H1 (cell line): ENCODE data around the gene KANSL1. TPM values are rescaled to one million over a fixed set of nuclear protein-coding genes. Genes with fewer than 3 reads are reported as not detected.

ENCODE experiments used
- CTCF ChIA-PET: fragments of 300-600 bp; sonication (Branson Sonifier 250); formaldehyde crosslinking; loops from one replicate; lab custom pipeline; 2021; ENCODE audit not compliant: partially characterized antibody; lab: Charles Lee
- POLR2A ChIA-PET: fragments of 300-600 bp; sonication (Branson Sonifier 250); formaldehyde crosslinking; loops from one replicate; lab custom pipeline; 2021; ENCODE audit warnings: inconsistent platforms; ENCODE audit not compliant: partially characterized antibody; lab: Charles Lee
- DNase-seq, 2 experiments: peaks; one replicate each; pipeline versions ENCODE4 v3.0.0 to v3.0.0-alpha.2; 2010 to 2022; ENCODE audit warnings: low spot score in 2 of 2, low read depth in 1 of 2, mixed read lengths in 1 of 2
- FAIRE-seq: peaks from 2 replicates; lab custom pipeline; 2011; peaks lifted over from hg19 to GRCh38; lab: Jason Lieb, UNC
- H2AFZ ChIP-seq: 2 replicates; pipeline ENCODE4 v1.8.1; 2012; ENCODE audit warnings: low read length, inconsistent platforms
- H2AK5ac ChIP-seq: 2 replicates; pipeline ENCODE4 v1.6.1; 2013; ENCODE audit warnings: low read depth, low read length
- H2BK120ac ChIP-seq: replicated peaks from 2 replicates; pipeline ENCODE3; 2013; ENCODE audit warnings: low read depth, low read length, inconsistent platforms
- H2BK12ac ChIP-seq: 2 replicates; pipeline ENCODE4 v1.6.1; 2013; ENCODE audit warnings: low read depth, low read length
- H2BK15ac ChIP-seq: 2 replicates; pipeline ENCODE4 v1.6.1; 2013; ENCODE audit warnings: low read length
- H2BK20ac ChIP-seq: 2 replicates; pipeline ENCODE4 v1.6.1; 2013; ENCODE audit warnings: low read length
- H2BK5ac ChIP-seq: 2 replicates; pipeline ENCODE4 v1.6.1; 2013; ENCODE audit warnings: low read depth, low read length
- H3K14ac ChIP-seq: 2 replicates; pipeline ENCODE4 v1.6.1; 2013; ENCODE audit warnings: inconsistent platforms; ENCODE audit not compliant: insufficient read length
- H3K18ac ChIP-seq: 2 replicates; pipeline ENCODE4 v1.6.1; 2013; ENCODE audit warnings: low read length; ENCODE audit errors: extremely low read depth
- H3K23ac ChIP-seq: 2 replicates; pipeline ENCODE4 v1.6.1; 2013; ENCODE audit warnings: inconsistent platforms; ENCODE audit not compliant: insufficient read length
- H3K23me2 ChIP-seq: 2 replicates; pipeline ENCODE4 v1.6.1; 2013; ENCODE audit warnings: low read depth, low read length
- H3K27ac ChIP-seq: 2 replicates; pipeline ENCODE4 v1.6.1; 2011; ENCODE audit warnings: low read depth, low read length, inconsistent platforms
- H3K27me3 ChIP-seq, 4 experiments: replicated peaks in 1 of 4; 1 replicate in 1 of 4; 2 replicates in 3 of 4; pipeline versions ENCODE4 v1.6.1 to v1.8.1; 2011 to 2013; ENCODE audit warnings: low read length in 3 of 4, mild to moderate bottlenecking in 3 of 4, inconsistent platforms in 2 of 4, mixed read lengths in 2 of 4, moderate library complexity in 1 of 4; ENCODE audit not compliant: control insufficient read depth in 3 of 4, insufficient read depth in 3 of 4; ENCODE audit errors: extremely low read depth in 1 of 4
- H3K36me3 ChIP-seq, 4 experiments: 2 replicates each; pipeline versions ENCODE4 v1.6.1 to v1.8.1; 2011 to 2013; ENCODE audit warnings: mild to moderate bottlenecking in 4 of 4, low read length in 3 of 4, moderate library complexity in 2 of 4, control low read depth in 1 of 4, inconsistent platforms in 1 of 4; ENCODE audit not compliant: insufficient read depth in 4 of 4, control insufficient read depth in 2 of 4
- H3K4ac ChIP-seq: replicated peaks from 2 replicates; pipeline ENCODE3; 2013; ENCODE audit warnings: low read length, low read depth, mixed read lengths, inconsistent platforms; ENCODE audit not compliant: insufficient read length
- H3K4me1 ChIP-seq, 4 experiments: replicated peaks in 1 of 4; 1 replicate in 1 of 4; 2 replicates in 3 of 4; pipeline versions ENCODE4 v1.6.1 to v1.8.1; 2011 to 2013; ENCODE audit warnings: low read length in 3 of 4, inconsistent platforms in 2 of 4, mixed read lengths in 1 of 4; ENCODE audit not compliant: insufficient read depth in 4 of 4, control insufficient read depth in 3 of 4
- H3K4me2 ChIP-seq, 2 experiments: 2 replicates each; pipeline versions ENCODE4 v1.6.1 to v1.8.1; 2011 to 2013; ENCODE audit warnings: low read depth in 2 of 2, low read length in 2 of 2, control low read depth in 1 of 2, inconsistent platforms in 1 of 2, mild to moderate bottlenecking in 1 of 2; ENCODE audit not compliant: insufficient read depth in 1 of 2
- H3K4me3 ChIP-seq, 4 experiments: fragments of 200-600, 300-600 bp in 1 of 4; sonication (generic), shearing (Covaris generic), sonication (Bioruptor Twin) in 1 of 4; 2 replicates each; pipeline versions ENCODE4 v1.5.1 to v1.8.1; 2011 to 2016; ENCODE audit warnings: low read length in 4 of 4, low read depth in 3 of 4, control low read depth in 2 of 4, inconsistent platforms in 2 of 4, mild to moderate bottlenecking in 2 of 4, mixed read lengths in 1 of 4, moderate library complexity in 1 of 4; ENCODE audit not compliant: insufficient read depth in 2 of 4; ENCODE audit errors: extremely low read depth in 1 of 4
- H3K56ac ChIP-seq: replicated peaks from 2 replicates; pipeline ENCODE3; 2013; ENCODE audit warnings: low read depth, mild to moderate bottlenecking, mixed read lengths, low read length, inconsistent platforms; ENCODE audit not compliant: insufficient read length
- H3K79me1 ChIP-seq: 2 replicates; pipeline ENCODE4 v1.6.1; 2013; ENCODE audit warnings: low read depth, low read length, control low read depth
- H3K79me2 ChIP-seq, 2 experiments: 2 replicates each; pipeline versions ENCODE4 v1.6.1 to v1.8.1; 2012 to 2013; ENCODE audit warnings: low read length in 2 of 2, mild to moderate bottlenecking in 2 of 2, inconsistent platforms in 1 of 2; ENCODE audit not compliant: insufficient read depth in 2 of 2, control insufficient read depth in 1 of 2
- H3K9ac ChIP-seq, 4 experiments: replicated peaks in 1 of 4; 1 replicate in 1 of 4; 2 replicates in 3 of 4; pipeline versions ENCODE4 v1.6.1 to v1.8.1; 2011 to 2013; ENCODE audit warnings: low read depth in 3 of 4, low read length in 3 of 4, control low read depth in 2 of 4, mild to moderate bottlenecking in 2 of 4, moderate library complexity in 2 of 4, inconsistent platforms in 1 of 4; ENCODE audit errors: extremely low read depth in 1 of 4
- H3K9me3 ChIP-seq, 2 experiments: 2 replicates each; pipeline versions ENCODE4 v1.6.1 to v1.8.1; 2012 to 2013; ENCODE audit warnings: mild to moderate bottlenecking in 2 of 2, moderate library complexity in 2 of 2, control low read depth in 1 of 2, inconsistent platforms in 1 of 2, low read depth in 1 of 2, low read length in 1 of 2, mixed read lengths in 1 of 2; ENCODE audit not compliant: insufficient read depth in 2 of 2
- H4K20me1 ChIP-seq, 2 experiments: replicated peaks in 1 of 2; 2 replicates each; pipeline versions ENCODE3 to v1.8.1; 2011 to 2013; ENCODE audit warnings: inconsistent platforms in 2 of 2, low read length in 2 of 2, mild to moderate bottlenecking in 1 of 2; ENCODE audit not compliant: insufficient read depth in 2 of 2, control insufficient read depth in 1 of 2
- H4K5ac ChIP-seq: 2 replicates; pipeline ENCODE4 v1.6.1; 2013; ENCODE audit warnings: low read length, low read depth, mixed read lengths, inconsistent platforms; ENCODE audit not compliant: insufficient read length
- H4K8ac ChIP-seq: 2 replicates; pipeline ENCODE4 v1.8.0; 2013; ENCODE audit warnings: mild to moderate bottlenecking, moderate library complexity, low read length, inconsistent platforms; ENCODE audit not compliant: insufficient read depth; ENCODE audit errors: extremely low read depth
- H4K91ac ChIP-seq: replicated peaks from 2 replicates; pipeline ENCODE3; 2013; ENCODE audit warnings: low read length, mixed read lengths, inconsistent platforms; ENCODE audit not compliant: insufficient read length
- EP300 ChIP-seq, 2 experiments: IDR thresholded peaks; 1 replicate in 1 of 2; 2 replicates in 1 of 2; pipeline ENCODE4 v1.6.1; 2011 to 2012; ENCODE audit warnings: low read depth in 2 of 2, low read length in 2 of 2, mild to moderate bottlenecking in 2 of 2, borderline replicate concordance in 1 of 2, inconsistent platforms in 1 of 2, moderate library complexity in 1 of 2
- WGBS, 2 experiments: shearing (Covaris generic) in 1 of 2; methylation state at CpG; one replicate each; pipeline versions ENCODE4 v1.1.6 to v1.1.7; 2013 to 2015; ENCODE audit warnings: low lambda C conversion rate in 2 of 2, mixed read lengths in 2 of 2, inconsistent platforms in 1 of 2, low coverage in 1 of 2, missing lambda C conversion rate in 1 of 2; ENCODE audit not compliant: insufficient replicate concordance in 2 of 2, insufficient coverage in 1 of 2, insufficient read length in 1 of 2; ENCODE audit errors: extremely low coverage in 1 of 2, missing lambda C conversion rate in 1 of 2; 5-methylcytosine and 5-hydroxymethylcytosine counted together
- polyA plus RNA-seq, 7 experiments: library from polyadenylated mRNA; depleted of rRNA in 3 of 7; stranded (reverse) in 5 of 7; unstranded in 2 of 7; fragments of >200 nt in 5 of 7; fragments of 200-250 nt in 2 of 7; gene quantifications; 1 replicate in 5 of 7; 2 replicates in 1 of 7; 4 replicates in 1 of 7; pipeline versions ENCODE4 v1.2.1 to v1.2.3, GENCODE V29; 2011 to 2013; ENCODE audit warnings: missing spikeins in 2 of 7, mixed read lengths in 2 of 7
- total RNA-seq: library from RNA; stranded (reverse); fragmentation: NEBNext Ultra II Directional; extraction: Animal tissue kit (Norgen Biotek cat#: 25700); gene quantifications from 2 replicates; pipeline ENCODE4 v1.2.1, GENCODE V29; 2021

The KANSL1 gene
- total and polyA plus RNA-seq, 2 of the 8 experiments (the other 6 are each of a cell fraction or from before 2014, with no cell fraction given), result 34.0 to 128 TPM

GRCh38 chr17:45982791-45983613 lies 210.2 kb downstream of the KANSL1 start:
- no peak overlapping the region for H3K4me2 ChIP-seq
- no peak for TF ChIP-seq EP300 (IDR thresholded peaks at IDR 0.05; ENCODE audit: borderline replicate concordance in 1 of 2, low read depth in 2 of 2, low read length in 2 of 2)
- no peak overlapping the region for H2BK120ac ChIP-seq
- no peak overlapping the region for H3K4ac ChIP-seq
- peak overlapping the region; percentile 17; the same call in 1 of the 2 replicates for H4K8ac ChIP-seq
- no peak overlapping the region for H3K14ac ChIP-seq
- ChIA-PET CTCF (interaction anchor here (1.2 to 2.6 kb wide), 4 partner anchors 8 to 62 kb away, joined by 4 to 14 read pairs (median 7); no protein-coding TSS in a partner anchor), POLR2A (interaction anchor here (1.3 kb wide), 1 partner anchor 9 kb away, joined by 3 read pairs; no protein-coding TSS in a partner anchor)
- no peak overlapping the region for H2BK5ac ChIP-seq
- H3K23ac ChIP-seq, result no peak overlapping the region
- no peaks in the 10 kb centered on the region for H3K9me3 ChIP-seq
- no peak overlapping the region for H2BK20ac ChIP-seq
- no peaks in the 10 kb centered on the region for H3K36me3 ChIP-seq
- no peak overlapping the region for H4K91ac ChIP-seq
- H3K4me1 ChIP-seq, result peaks cover 0 to 10% (median 5%) of the 10 kb centered on the region in 4 experiments; a peak in 4 of 7 replicates
- H4K20me1 ChIP-seq, result no peaks in the 10 kb centered on the region
- no peak overlapping the region for H3K9ac ChIP-seq
- H3K18ac ChIP-seq, result no peak overlapping the region
- no peaks in the 10 kb centered on the region for H3K79me2 ChIP-seq
- no peak overlapping the region for H2BK15ac ChIP-seq
- no peak overlapping the region for H2AK5ac ChIP-seq
- DNase-seq, result no peak
- no peak for FAIRE-seq
- WGBS, 2 experiments, result 85% methylated on average over 29 of the region's 41 CpGs; no CpG with 5 or more reads in 1 of the 2 experiments
- H3K56ac ChIP-seq, result no peak overlapping the region
- H3K79me1 ChIP-seq, result no peaks in the 10 kb centered on the region
- no peak overlapping the region for H3K4me3 ChIP-seq
- H3K23me2 ChIP-seq, result no peaks in the 10 kb centered on the region
- H2AFZ ChIP-seq, result no peak overlapping the region
- H4K5ac ChIP-seq, result no peak overlapping the region
- no peak overlapping the region for H2BK12ac ChIP-seq
- no peaks in the 10 kb centered on the region; a peak in 1 of 7 replicates for H3K27me3 ChIP-seq
- H3K27ac ChIP-seq, result no peak overlapping the region
